Stimulated activated CD4-positive, alpha-beta T cell treated with anti-CD3 and anti-CD28 coated beads, Interleukin-12 subunit alpha, Interleukin-12 subunit beta, amount 100 ng/mL, for 4 hours (primary cell): Measurements from ENCODE around the gene TENM4.
"Not testable (repeated sequence)": the region's sequence is repeated elsewhere in the genome, so short reads cannot be mapped to it uniquely, and the experiment has no call there.

Experiments
- DNase-seq: peaks from one replicate; pipeline ENCODE4 v3.0.0-alpha.2; 2020

Gene TENM4

GRCh38 chr11:79199729-79200354, 241.0 kb downstream of the TENM4 start:
- DNase-seq, result no peak

GRCh38 chr11:79198898-79199250, 242.0 kb downstream of the TENM4 start:
- no peak for DNase-seq

GRCh38 chr11:79198203-79198897, 242.5 kb downstream of the TENM4 start:
- DNase-seq, result no peak

DNA sequence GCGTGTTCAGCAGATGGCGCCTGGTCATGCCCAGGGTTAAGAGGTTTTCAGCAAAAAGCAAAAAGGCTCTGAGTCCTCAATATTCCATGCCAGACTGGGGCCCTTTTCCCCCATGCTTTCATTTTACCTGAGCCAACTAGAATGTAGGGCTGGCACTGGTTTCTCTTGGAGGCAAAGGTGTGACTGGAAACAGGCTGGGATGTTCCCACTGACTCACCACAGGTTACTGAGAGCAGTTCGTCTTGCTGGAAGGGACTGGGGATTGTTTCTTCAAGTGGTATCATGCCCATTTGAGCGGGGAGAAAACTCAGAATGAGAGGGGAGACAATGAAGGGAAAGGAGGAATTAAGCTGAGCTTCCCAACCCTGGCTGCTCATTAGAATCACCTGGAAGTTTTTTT, 243.9 kb downstream of the TENM4 start:
- no peak for DNase-seq

GRCh38 chr11:79195209-79195608, 245.6 kb downstream of the TENM4 start:
- DNase-seq, result no peak

DNA sequence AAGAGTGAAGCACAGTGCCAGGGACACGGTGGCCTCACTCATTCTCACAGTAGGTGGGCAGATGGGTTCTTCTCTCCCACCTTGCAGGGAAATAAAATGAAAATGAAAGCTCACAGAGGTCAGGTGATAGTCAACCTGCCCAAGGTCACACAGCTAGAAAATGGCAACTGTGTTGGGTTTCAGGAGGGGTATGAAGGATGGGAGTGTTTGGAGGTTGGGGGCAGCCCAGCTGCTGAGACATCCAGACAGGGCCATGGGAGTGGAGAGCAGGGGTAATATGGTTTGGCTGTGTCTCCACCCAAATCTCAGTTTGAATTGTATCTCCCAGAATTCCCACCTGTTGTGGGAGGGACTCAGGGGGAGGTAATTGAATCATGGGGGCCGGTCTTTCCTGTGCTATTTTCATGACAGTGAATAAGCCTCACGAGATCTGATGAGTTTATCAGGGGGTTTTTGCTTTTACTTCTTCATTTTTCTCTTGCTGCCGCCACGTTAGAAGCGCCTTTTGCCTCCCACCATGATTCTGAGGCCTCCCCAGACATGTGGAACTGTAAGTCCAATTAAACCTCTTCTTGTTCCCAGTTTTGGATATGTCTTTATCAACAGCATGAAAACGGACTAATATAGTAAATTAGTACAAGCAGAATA, 247.0 kb downstream of the TENM4 start:
- DNase-seq, result no peak

DNA sequence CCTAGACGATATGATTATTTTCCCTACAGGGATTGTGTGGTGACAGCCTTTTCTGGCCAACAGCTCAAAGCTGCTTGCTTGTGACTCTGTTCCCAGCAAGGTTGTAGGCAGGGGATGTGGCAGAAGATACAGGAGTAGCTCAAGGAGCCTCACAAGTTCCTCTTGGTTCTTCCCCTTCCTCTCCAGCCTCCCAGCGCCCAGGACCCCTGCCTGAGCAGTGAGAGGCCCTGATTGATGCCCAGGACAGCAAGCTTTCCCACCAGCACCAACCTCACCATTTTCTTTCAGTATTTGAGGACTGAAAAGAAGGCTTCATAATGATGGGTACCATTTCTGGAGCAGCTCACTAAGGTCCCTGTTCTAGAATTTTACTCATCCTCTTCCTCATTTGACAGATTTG, 248.0 kb downstream of the TENM4 start:
- no peak for DNase-seq

DNA sequence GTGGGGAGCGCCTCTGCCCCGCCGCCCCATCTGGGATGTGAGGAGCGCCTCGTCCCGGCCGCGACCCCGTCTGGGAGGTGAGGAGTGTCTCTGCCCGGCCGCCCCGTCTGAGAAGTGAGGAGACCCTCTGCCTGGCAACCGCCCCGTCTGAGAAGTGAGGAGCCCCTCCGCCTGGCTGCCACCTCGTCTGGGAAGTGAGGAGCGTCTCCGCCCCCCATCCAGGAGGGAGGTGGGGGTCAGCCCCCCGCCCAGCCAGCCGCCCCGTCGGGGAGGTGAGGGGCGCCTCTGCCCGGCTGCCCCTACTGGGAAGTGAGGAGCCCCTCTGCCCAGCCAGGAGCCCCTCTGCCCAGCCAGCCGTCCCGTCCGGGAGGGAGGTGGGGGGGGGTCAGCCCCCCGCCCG, 249.1 kb downstream of the TENM4 start:
- DNase-seq, result not testable (repeated sequence)

DNA sequence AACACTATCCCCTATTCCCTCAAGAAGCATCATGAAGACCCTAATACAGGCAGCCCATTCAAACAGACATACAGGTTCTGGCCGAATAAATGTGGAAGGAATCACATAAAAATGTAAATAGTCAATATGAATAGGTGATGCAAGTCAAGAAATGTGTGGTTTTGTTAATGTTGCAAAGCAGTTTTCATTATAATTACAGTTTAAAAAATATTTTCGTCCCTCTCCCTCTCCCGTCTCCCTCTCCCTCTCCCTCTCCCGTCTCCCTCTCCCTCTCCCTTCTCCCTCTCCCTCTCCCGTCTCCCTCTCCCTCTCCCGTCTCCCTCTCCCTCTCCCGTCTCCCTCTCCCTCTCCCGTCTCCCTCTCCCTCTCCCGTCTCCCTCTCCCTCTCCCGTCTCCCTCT, 250.3 kb downstream of the TENM4 start:
- DNase-seq, result not testable (repeated sequence)

DNA sequence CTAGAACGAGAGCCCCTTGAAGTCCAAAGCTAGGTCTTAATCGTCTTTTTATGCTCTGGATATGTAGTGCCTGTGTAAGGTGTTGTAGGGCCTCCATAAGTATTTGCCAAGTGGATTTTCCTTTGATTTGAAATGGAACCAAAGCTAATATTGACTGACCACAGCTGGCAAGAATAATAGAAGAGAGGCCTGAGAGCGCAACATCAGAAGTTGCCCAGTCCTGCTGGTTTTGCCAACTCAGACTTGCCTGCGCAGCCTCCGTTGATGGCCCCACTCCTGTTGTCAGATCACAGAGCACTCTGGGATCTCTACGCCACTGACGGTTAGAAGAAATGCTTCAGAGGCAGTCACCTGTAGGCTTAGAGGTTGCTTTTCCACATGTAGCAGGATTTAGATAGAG, 251.2 kb downstream of the TENM4 start:
- DNase-seq, result no peak

DNA sequence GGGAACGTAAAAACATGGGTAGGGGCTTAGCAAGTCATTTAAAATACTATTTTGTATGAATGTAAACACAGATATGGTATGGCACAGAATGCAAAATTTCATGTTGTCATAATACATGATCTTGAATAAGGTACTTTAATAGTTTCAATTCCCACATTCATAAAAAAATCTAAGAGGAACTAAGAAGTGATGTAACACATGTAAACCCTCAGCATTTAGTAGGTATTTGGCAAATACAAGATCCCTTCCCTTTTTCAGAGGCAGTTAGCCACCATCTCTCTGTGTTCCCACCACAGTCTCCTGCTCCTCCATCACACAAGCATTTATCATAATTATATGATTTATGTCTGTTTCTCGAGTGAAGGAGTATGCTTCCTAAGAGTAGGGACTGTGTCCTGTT, 251.8 kb downstream of the TENM4 start:
- no peak for DNase-seq

- DNase-seq, result no peak
Measured at GRCh38 chr11:79186669-79187068, 254.2 kb downstream of the TENM4 start.

GRCh38 chr11:79185351-79185750, 255.5 kb downstream of the TENM4 start:
- no peak for DNase-seq

GRCh38 chr11:79184285-79184684, 256.5 kb downstream of the TENM4 start:
- no peak for DNase-seq

- DNase-seq, result no peak
Measured at GRCh38 chr11:79182794-79183193, 258.0 kb downstream of the TENM4 start.

DNA sequence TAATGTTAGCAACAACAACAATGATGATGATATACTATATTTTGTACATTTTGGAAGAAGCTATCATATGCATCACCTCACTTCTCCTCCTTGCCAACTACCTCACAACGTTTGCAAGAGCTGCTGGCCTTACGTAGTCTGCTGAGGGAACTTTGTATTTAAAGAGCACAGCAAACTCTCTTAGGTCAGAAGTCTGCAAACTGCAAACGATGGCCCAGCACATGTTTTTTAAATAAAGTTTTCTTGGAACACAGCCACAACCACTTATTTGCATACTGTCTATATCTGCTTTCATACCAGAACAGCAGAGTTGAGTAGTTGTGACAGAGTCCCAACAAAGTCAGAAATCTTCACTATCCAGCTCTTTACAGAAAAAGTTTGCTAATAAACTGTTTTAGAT, 261.7 kb downstream of the TENM4 start:
- no peak for DNase-seq

DNA sequence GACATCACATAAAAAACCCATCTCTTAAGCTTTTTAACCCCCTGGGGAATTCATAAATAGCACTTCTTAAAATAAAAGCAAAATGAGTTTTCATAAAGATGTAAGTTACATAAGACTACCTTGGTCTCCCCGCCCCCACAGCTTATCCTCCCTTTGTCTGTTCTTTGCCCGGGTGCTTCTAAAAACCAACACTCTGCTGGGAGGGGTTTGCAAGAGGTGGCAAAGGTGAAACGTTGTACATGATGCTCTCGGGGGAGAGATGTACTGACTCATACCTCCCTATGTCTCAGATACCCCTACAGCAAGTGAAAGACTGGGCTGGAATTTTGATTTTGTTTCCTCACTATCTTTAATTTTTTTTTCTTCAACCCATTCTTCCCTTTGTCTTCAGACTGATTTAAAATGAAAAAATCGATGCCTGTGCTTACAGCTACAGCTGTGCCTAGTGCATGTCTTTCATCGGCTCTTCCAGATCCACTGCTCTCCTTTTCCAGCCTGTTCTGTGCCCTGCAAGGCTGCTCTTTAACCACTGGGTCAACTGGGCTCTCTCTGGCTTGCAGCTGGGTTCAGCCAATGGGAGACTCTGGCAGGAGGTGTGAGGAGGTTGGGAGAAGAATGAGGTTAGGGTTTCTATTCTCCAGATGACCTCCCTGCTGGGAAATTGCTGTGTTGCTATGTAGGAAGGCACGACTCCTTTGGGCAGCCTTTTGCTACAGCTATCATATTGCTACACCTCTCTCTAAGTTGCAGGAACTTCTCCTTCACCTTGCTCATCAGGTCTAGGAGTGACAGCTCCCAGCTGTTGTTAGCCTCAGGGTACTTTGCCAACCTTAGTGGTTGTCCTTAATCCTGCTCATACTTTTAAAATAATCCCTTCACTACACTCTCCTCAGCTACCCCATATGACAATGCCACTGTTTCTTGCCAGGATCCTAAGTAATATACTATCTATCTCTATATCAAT, 266.5 kb downstream of the TENM4 start:
- DNase-seq, result no peak

DNA sequence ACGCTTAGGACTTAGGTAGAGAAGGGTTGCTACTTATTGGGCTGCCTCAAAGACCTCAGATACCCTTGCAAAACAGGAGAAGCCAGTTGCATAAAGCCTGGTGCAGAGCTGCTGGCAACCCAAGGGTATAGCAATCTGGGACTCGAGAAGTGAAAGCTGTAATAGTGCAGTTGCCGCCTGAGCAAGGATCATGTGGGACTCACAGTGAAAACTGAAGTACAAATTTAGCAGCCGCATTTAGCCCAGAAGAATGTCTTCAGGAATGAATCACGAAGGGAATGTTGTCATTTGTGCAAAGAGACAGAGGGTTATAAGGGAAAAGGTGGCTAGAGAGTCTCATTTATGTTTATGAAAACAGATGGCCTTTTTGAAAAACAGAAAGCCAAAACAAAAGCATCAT, 267.2 kb downstream of the TENM4 start:
- DNase-seq, result no peak

GRCh38 chr11:79170321-79170720, 270.5 kb downstream of the TENM4 start:
- no peak for DNase-seq

DNA sequence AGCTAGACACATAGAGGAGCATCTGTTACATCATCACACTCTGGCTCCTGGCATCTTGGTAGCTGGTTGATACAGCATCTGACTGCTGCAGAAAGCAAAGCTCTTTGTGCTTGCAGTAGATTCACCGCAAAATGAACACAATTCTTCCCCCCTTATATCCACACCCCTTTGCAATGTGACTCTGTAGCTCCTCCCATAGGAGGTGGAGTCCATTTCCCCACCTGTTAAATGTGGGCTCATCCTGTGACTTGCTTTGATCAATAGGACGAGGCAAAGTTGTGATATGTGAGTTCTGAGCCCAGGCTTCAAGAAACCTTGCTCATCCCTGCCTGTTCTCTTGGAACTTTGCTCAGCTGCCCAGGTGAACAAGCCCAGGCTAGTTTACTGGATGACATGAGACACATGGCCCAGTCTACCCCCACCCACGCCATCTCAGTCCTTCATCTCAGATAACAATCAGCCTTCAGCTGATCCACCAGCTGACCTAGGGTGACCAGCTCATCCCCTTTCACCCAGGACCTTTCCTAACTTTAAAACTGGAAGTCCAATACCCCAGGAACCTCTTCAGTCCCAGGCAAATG, 272.2 kb downstream of the TENM4 start:
- DNase-seq, result no peak

- DNase-seq, result no peak
Measured at GRCh38 chr11:79167510-79168188, 273.2 kb downstream of the TENM4 start.

DNA sequence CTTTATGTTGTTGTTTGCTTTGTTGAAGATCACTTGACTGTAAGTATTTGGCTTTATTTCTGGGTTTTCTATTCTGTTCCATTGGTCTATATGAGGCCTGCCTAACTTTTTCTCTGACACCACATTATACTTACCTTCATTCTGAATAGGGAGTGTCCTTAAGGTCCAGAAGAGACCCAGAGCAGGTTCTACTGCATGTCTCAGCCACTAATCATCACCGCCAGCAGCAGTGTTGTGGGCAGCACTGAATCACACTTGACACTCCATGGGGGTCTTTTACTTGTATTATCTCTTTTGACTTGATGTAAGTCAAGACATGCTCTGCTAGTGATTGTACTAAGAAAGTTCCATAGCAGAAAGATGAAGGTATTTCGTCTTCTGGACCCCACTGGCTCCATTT, 274.9 kb downstream of the TENM4 start:
- no peak for DNase-seq
